Activated effector memory CD4-positive, alpha-beta T cell treated with anti-CD3 and anti-CD28 coated beads, Interleukin-2, amount 50 U/mL, for 16 hours (primary cell): ENCODE data around the gene FAM83E.
"Not testable (repeated sequence)": the region's sequence is repeated elsewhere in the genome, so short reads cannot be mapped to it uniquely, and the experiment has no call there.

ENCODE experiments used
- DNase-seq: peaks from one replicate; pipeline ENCODE4 v3.0.0-alpha.2; 2020

FAM83E gene

DNA sequence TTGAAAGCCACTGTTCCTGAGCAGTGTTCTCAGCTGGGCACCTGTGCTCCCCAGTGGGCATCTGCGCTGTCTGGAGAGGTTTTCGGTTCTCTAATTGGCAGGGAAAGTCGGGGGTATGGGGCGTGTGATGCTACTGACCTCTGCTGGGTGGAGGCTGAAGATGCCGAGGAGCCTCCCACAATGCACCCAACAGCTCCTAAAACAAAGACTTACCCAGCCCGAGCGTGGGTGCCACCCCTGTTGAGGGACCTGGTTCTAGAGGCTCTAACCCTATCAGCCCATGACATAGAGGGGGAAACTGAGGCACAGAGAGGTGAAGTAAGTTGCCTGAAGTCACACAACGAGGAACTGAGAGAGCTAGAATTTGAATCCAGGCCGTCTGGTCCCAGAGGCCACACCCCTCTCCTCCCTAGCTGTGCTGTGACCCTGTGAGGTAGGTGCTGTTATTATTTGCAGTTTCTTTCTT is 6.0 kb downstream of the FAM83E start:
- peak; percentile 80 for DNase-seq

DNA sequence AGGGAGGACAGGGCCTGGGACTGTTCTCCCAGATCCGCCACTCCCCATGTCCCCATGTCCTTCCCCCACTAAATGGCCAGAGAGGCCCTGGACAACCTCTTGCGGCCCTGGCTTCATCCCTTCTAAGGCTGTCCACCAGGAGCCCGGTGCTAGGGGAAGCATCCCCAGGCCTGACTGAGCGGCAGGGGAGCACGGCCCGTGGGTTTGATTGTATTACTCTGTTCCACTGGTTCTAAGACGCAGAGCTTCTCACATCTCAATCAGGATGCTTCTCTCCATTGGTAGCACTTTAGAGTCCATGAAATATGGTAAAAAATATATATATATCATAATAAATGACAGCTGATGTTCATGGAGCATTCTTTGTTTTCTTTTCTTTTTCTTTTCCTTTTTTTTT is 7.5 kb downstream of the FAM83E start:
- no peak for DNase-seq

DNA sequence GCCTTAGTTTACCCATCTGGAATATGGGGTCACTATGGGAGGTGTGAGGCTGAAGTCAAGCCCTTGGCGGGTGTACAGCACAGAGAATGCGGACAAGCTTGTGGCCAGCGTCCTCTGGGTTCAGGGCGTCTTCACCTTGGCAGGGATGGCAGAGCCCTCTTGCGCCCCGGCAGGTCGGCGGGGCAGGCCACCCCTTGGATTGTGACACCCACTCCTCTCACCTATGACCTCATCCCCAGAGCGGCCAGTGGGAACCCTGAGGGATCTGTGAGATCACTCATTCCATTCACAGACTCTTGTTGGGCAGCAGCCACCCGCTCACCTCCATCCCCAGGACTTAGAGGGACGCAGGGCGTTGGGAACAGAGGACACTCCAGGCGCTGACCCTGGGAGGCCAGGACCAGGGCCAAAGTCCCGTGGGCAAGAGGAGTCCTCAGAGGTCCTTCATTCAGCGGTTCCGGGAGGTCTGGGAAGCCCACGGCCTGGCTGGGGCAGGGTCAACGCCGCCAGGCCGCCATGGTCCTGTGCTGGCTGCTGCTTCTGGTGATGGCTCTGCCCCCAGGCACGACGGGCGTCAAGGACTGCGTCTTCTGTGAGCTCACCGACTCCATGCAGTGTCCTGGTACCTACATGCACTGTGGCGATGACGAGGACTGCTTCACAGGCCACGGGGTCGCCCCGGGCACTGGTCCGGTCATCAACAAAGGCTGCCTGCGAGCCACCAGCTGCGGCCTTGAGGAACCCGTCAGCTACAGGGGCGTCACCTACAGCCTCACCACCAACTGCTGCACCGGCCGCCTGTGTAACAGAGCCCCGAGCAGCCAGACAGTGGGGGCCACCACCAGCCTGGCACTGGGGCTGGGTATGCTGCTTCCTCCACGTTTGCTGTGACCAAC is 8.2 kb downstream of the FAM83E start, which contains the start of gene SPACA4:
SPACA4 (plus strand) TSS at position 280 of the 896 bp plus-strand sequence; CDS start at position 517, 237 bp downstream.
- no peak for DNase-seq

DNA sequence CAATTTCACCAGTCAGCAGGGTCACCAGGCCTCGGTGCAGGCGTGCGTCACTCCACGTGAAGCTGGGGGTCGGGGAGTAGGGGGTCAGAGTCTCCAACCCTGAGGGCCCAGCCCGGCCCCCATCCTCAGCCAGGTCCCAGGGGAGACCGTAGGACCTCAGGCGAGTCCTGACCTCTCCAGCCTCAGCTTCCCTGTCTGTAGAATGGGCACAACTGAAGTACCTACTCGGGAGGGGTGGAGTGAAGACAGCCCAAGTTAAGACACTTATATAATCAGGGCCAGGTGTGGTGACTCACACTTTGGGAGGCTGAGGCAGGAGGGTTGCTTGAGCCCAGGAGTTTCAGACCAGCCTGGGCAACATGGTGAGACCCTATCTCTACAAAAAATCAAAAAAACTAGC is 11.0 kb downstream of the FAM83E start:
- no peak for DNase-seq

DNA sequence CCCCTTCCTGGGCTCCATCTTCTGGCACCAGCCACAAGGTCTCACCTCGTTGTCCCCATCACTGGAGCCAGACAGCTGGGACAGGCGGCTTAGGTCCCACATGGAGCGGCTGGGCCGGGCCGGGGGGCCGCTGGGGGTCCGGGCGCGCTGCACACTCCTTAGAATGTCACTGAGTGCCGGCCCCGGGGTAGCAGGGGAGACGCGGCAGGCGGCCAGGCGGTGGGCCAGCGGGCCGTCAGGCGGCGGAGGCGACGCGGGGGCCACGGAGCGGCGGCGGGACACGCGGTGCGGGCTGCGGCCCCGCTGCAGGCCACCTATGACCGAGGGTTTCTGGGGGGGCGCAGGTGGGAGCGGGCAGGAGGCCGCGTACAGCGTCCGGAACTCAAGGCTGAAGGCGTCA is 11.4 kb downstream of the FAM83E start:
- DNase-seq, result no peak

DNA sequence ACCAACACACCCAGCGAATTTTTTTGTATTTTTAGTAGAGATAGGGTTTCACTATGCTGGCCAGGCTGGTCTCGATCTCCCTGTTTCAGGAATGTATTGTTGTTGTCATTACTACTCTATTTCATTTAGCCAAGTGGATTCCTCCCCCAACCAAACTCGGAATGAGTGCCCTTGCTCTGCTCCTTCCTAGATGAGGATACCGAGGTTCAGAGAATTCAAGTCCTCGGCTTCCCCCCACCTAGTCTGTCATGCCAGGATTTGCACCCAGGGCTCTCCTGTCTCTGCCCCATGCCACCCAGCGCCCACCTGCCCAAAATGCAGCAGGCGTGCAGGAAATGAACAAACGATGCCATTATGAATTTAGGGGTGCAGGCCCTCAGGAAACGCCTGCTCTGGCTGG is 11.9 kb downstream of the FAM83E start:
- no peak for DNase-seq

DNA sequence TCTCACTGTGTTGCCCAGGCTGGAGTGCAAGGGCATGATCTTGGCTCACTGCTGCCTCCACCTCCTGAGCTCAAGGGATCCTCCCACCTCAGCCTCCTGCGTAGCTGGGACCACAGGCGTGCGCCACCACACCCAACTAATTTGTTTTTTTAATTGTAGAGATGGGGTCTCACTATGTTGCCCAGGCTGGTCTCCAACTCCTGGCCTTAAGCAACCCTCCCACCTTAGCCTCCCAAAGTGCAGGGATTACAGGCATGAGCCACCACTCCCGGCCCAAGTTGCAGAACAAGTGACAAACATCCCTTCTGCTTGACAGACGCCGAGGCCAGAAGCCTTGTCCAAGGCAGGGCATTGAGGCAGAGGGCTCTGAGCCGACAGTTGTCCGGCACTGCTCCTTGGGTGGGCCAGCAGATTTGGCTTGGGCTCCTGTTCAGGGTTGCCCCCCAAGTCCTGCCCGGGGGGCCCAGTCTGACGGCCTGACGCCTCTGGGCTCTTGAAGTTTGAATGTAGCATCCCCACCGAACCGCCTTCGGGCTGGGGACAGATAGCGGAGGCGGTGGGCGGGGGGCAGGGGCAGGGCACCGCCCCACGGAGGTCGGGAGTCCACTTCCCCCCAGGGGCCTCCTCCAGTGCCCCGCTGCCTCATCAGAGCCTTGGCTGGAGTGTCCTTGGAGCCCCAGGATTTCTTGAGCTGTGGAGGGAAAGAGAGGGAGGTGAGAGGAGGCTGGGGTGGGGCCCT is 14.0 kb downstream of the FAM83E start:
- DNase-seq, result no peak

DNA sequence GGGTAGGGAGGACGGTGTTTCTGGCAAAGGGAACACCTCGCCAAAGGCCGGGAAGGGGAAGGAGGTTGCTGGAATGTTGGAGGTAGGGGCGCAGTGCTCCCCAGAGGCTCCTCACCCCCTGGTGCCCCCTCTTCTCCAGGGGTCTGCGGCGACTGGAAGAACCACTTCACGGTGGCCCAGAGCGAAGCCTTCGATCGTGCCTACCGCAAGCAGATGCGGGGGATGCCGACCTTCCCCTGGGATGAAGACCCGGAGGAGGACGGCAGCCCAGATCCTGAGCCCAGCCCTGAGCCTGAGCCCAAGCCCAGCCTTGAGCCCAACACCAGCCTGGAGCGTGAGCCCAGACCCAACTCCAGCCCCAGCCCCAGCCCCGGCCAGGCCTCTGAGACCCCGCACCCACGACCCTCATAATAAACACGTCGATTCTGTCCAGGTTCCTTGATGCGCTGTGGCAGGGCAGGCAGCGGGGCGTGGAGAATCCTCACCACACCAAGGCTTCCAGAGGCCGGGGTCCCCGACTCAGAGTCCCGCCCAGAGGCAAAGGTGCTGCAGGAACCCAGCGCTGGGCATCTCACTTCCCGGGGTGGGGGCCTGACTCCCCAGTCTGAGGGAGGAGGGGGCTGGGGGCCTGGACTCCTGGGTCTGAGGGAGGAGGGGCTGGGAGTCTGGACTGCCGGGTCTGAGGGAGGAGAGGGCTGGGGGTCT is 15.7 kb downstream of the FAM83E start:
- DNase-seq, result no peak

DNA sequence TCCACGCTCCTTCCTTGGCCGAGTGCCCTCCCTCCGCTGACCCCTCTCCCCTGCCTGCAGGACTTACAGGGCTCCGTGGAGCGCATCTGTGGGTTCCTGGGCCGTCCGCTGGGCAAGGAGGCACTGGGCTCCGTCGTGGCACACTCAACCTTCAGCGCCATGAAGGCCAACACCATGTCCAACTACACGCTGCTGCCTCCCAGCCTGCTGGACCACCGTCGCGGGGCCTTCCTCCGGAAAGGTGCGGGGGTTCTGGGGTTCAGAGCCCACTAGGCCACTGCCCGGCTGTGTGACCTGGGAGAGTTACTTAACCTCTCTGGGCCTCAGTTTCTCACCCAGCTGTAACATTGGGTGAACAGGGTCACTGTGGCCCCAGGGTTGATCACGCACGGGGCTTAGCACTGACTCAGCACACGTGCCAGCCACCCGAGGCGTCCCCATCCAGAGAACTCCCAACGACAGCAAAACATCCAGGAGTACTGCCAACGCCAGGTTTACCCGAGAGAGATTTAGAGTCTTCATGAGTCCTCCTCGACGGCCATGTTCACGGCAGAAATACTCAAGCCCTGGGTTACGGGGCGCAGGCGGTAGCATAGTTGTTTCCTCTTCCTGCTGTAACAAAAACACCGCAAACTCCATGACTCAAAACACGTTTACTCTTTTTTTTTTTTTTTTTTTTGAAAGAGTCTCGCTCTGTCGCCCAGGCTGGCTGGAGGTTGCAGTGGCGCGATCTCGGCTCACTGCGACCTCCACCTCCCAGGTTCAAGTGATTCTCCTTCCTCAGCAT is 18.0 kb downstream of the FAM83E start:
- DNase-seq, result peak; percentile 78

DNA sequence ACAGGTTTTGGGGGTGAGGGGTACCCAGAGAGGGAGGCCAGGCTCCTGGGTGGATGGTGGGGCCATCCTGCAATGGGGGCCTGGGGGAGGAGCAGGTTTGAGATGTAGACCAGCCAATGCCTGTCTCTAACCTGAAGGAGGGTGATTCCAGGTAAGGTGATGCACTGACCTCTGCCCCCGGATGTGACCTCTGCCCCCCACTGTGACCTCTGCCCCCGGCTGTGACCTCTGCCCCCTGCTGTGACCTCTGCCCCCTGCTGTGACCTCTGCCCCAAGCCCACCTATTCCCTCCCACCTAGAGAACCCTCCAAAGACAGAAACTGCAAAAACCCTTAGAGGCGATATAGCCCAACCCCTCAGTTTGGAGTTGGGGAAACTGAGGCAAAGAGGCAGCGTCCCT is 18.6 kb downstream of the FAM83E start:
- no peak for DNase-seq

DNA sequence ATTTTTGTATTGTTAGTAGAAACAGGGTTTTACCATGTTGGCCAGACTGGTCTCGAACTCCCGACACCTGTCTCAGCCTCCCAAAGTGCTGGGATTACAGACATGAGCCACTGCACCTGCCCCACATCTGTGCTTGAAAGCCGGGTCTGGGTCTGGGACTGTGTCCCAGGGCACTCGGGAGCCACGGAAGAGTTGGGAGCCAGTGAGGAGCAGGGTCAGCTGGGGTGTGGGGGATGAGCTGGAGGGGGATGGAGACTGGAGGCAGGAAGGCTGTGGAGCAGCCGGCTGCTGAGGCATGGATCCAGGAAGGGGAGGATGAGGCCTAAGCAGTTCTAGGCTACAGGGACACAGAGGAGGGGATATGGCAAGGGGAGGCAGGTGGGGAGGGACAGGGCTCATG is 19.0 kb downstream of the FAM83E start:
- no peak for DNase-seq

DNA sequence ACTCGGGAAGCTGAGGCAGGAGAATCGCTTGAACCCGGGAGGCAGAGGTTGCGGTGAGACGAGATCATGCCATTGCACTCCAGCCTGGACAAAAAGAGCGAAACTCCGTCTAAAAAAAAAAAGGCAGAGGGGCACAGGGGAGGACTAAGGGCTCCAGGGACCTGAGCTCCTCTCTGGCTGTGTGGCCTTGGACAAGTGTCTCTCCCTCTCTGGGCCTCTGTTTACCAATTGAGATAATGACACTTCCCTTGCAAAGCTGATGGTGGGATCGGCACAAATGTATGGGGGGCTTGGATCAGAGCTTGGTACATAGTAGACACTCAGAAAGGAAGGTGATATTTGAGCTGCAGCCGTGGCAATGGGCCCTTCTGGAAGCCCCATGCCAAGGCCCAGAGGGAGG is 19.7 kb downstream of the FAM83E start:
- DNase-seq, result no peak

DNA sequence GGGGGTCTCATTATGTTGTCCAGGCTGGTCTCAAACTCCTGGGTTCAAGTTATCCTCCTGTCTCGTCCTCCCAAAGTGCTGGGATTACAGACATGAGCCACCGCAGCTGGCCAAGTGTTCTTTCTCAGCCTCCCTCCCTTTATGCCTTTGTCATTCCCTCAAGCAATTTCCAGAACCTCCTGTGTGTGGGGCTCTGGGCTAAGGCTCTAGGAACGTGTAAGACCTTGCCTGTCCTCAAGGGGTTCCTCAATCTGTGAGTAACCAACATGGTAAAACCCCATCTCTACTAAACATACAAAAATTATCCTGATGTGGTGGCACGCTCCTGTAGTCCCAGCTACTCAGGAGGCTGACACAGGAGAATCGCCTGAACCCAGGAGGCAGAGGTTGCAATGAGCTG is 23.9 kb downstream of the FAM83E start:
- no peak for DNase-seq

DNA sequence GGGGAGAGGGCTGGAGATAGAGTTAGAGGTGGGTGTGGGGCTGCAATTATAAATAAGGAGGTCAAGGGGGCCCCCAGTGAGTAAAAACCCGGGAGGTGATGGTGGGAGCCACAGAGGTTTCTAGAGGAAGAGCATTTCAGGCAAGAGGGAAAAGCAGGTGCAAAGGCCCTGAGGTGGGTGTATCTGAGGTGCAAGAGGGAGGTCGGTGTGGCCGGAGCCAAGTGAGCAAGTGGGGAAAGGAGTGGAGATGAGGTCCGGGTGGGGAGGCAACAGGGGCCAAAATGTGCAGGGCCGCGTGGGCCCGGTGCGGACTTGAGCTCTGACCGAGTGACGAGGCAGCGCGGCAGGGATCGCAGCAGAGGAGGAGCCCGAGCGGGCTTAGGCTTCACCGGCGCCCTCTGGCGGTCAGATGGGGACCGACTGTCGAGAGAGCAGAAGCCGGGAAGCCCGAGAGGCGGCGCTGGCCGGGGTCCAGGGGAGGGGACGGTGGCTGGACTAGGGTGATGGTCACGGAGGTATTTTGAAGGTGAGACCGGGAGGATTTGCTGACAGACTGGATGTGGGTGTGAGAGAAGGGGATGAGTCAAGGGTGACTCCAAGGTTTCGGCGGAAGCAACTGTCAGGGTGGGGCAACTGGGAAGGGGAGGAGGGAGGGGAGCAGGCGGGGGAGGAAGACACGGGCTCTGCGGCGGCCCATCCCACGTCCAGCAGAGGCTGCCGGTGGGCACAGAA is 26.0 kb downstream of the FAM83E start:
- DNase-seq, result peak; percentile 95

DNA sequence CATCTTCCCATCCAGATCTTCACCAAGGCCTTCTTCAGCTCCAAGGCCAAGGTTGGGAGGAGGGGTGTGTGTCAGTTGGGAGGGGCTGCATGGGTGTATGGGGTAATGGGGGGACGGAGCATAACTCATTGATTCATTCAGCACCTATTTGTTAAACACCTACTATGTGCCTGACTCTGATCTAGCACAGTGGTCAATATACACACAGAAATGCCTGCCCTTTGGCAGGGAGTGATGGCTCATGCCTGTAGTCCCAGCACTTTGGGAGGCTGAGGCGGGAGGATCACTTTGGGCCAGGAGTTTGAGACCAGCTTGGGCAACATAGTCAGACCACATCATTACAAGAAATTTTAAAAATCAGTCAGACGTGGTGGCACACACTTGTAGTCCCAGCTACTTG is 27.5 kb downstream of the FAM83E start:
- no peak for DNase-seq

DNA sequence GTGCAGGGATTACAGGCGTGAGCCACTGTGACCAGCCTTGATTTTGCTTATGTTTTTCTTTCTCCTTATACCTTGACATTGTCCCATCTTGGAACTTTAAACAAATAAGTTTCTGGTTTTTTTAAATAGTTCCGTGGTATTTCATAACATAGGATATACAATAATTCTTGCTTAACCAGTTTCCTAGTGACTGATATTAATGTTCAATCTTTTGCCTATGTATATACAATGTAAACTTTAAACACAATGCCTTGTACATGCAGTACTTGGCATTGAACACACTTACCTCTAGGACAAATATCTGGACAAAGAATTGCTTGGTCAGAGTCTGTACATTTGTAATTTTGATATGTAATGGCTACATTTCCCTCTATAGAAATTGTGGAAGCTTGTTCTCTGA is 32.7 kb downstream of the FAM83E start:
- DNase-seq, result no peak

DNA sequence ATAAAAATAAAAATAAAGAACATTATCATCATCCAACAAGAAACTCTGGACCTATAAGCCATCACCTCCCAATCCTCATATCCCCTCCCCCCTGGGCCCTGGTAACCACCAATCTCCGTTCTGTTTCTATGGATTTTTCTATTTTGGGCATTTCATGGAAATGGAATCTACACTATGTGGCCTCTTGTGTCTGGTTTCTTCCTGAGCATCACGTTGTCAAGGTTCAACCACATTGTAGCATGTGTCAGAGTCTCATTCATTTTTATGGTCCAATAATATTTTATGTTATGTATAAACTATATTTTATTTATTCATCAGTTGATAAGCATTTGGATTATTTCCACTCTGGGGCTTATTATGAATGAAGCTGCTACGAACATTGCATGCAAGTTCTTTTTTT is 36.0 kb downstream of the FAM83E start:
- DNase-seq, result no peak

DNA sequence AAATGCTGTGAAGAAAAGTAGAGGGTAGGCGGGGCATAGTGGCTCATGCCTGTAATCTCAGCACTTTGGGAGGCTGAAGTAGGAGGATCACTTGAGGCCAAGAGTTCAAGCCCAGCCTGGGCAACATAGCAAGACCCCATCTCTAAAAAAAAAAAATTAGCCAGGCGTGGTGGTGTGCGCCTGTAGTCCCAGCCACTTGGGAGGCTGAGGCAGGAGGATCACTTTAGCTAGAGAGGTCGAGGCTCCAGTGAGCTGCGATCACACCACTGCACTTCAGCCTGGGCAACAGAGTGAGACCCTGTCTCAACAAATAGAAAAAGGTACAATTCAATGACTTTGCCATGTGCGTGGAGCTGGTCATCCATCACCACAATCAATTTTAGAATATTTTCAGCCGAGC is 37.0 kb downstream of the FAM83E start:
- DNase-seq, result not testable (repeated sequence)

DNA sequence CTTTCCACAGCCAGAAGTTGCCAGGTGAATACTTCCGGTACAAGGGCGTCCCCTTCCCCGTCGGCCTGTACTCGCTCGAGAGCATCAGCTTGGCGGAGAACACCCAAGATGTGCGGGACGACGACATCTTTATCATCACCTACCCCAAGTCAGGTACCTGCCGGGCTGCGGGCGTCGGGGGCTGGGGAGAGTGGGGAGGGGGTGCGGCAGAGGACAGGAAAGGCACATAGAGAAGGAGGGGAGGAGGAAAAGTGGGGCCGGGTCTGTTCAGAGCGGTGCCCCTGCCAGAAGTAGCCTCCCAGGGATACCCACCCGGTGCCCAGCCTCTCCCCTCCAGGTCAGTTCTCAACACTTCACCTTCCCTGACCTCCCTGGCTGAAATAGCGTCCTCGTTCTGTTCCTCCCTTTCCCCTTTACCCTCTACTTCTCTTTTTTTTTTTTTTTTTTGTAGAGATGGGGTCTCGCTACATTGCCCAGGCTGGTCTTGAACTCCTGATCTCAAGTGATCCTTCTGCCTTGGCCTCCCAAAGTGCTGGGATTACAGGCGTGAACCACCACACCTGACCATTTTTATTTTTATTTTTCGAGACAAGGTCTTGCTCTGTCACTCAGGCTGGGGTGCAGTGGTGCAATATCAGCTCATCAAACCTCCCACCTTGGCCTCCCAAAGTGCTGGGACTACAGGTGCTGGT is 38.8 kb downstream of the FAM83E start:
- DNase-seq, result no peak

DNA sequence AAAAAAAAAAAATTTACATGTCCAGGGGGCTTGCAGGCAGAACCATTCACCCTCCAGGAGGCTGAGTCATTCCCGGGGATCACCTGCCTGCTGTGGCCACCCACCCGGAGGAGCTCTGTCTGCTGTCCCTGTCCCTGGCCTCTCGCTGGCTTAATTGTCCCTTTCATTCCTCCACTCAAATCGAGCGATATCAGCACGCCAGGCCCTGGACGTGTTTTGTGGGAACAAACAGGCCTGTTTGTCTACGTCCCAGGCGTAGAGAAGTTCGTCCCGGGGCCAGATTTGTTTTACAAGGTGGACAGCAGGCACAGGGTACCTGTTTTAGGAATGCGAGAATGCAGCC is 41.7 kb downstream of the FAM83E start:
- no peak for DNase-seq
